Measurements from ENCODE around the gene CMIP. TPM values are rescaled to one million over a fixed set of nuclear protein-coding genes. Genes with fewer than 3 reads are reported as not detected.
A peak's percentile ranks its signal among the peaks of the same experiment; 100 is the strongest.
"Not testable (repeated sequence)": the region's sequence is repeated elsewhere in the genome, so short reads cannot be mapped to it uniquely, and the experiment has no call there.

The CMIP gene
- total RNA-seq, 2 donors from 2014 or later, result 35.5 to 51.5 TPM

DNA sequence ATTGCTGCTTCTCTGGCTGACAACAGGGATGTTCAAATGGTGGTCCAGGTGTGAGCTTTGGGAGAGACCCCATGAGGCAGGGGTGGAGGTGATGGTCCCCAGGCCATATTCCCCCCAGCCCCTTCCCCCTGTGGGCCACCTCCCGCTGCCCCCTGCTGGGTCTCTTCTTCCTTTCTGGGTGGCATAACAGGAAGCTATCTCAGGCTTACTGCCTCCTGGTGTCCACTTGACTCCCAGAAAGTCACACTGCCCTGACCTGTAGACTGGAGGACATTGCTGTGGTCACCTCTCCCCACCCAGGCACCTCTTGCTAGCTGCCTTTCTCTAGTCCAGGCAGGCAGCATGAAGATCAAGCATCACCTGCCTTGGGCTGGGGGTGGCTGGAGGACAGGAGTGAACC is 288.1 kb downstream of the CMIP start:
- Mint-ChIP-seq H3K36me3 (no peaks in the 10 kb centered on the region), H3K27ac (peak overlapping the region in 1 of 2 donors; percentile 14), H3K9me3 (no peaks in the 10 kb centered on the region)
- DNase-seq (ENCODE audit: low spot score in 2 of 2), result no peak
- ATAC-seq, result no peak

DNA sequence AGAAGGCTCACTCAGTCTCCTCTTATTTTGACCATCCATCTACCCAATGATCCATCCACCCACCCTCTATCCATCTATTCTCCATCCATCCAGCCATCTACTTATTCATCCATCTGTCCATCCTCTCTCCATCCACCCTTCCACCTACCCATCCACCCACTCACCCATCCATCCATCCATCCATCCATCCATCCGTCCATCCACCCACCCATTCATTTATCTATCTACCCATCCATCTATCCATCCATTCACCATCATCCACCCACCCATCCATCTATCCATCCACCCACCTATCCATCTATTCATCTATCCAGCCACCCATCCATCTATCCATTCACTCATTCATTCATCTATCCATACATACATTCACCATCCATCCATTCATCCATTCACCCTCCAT is 288.7 kb downstream of the CMIP start:
- ATAC-seq (no peak), DNase-seq (ENCODE audit: low spot score in 2 of 2) (no peak)
- peak overlapping the region in 1 of 2 donors; percentile 14 for H3K27ac Mint-ChIP-seq
- H3K36me3 Mint-ChIP-seq, result no peaks in the 10 kb centered on the region
- H3K9me3 Mint-ChIP-seq, result no peaks in the 10 kb centered on the region

DNA sequence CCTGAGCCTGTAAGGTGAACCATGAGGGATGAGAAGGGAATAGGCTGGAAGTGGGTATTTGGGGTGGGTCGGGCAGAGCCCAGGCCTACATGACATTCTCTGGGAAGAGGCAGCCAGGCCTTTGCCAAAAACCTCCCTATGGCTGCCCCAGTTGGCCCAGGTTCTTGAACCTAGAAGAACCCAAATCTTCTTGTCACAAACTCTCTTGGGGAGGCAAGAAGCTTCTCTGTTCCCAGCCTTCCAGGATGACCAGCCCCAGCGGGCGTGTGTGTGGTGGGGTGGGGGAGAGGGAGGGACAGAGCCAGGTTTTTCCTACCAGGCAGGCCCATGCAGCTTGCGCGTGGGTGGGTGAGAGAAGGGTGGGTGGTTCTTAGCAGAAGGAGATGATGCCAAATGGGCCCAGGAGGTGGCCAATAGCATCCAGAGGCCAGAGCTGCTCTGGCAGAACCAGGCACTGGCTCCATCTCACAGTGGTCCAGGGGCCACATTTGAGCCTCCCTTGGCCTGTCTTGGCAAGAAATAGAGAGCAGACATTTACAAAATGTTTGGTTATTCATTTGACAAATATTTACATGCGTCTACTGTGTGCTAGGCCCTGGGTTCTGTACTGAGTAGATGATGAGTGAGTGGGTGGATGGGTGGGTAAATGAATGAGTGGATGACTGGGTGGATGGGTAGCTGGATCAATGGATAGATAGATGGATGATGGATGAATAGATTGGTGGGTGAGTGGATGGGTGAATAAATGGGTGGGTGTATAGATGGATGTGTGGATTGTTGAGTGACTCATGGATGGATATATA is 290.2 kb downstream of the CMIP start:
- Mint-ChIP-seq H3K36me3 (no peaks in the 10 kb centered on the region), H3K27ac (no peak overlapping the region), H3K9me3 (no peaks in the 10 kb centered on the region)
- no peak for DNase-seq (ENCODE audit: low spot score in 2 of 2)
- no peak for ATAC-seq

DNA sequence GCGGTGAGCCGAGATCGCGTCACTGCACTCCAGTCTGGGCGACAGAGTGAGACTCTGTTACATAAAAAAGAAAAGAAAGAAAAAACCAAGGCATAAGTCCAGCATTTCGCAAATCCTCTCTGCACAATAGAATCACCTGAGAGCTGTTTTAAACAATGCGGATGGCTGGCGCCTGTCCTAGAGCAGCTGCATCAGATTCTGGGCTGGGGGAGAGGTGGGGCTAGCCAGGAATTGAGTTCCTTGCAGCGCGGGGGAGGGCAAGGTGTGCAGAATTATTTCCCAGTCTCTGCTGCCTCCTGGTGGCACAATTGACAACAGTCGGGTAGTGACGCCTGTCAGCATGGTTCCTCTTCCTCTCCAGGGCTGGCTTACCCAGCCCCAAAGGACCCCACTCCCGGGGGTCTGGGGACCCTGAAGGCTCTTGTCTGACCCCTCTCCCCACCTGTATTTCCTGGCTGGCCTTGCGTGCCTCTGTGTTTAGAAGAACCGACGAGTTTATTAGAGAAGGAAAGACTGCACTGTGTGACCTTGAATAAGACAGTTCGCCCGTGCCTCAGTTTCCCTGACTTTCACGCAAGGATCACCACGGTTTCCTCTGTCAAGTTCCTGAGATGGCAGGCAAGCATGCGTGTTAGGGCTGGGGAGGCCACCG is 293.4 kb downstream of the CMIP start:
- no peaks in the 10 kb centered on the region for H3K36me3 Mint-ChIP-seq
- H3K27ac Mint-ChIP-seq, result peak overlapping the region; percentile 50 to 74
- peak; percentile 97 to 99 for ATAC-seq
- no peaks in the 10 kb centered on the region for H3K9me3 Mint-ChIP-seq
- DNase-seq (ENCODE audit: low spot score in 2 of 2), result peak; percentile 79 to 87

DNA sequence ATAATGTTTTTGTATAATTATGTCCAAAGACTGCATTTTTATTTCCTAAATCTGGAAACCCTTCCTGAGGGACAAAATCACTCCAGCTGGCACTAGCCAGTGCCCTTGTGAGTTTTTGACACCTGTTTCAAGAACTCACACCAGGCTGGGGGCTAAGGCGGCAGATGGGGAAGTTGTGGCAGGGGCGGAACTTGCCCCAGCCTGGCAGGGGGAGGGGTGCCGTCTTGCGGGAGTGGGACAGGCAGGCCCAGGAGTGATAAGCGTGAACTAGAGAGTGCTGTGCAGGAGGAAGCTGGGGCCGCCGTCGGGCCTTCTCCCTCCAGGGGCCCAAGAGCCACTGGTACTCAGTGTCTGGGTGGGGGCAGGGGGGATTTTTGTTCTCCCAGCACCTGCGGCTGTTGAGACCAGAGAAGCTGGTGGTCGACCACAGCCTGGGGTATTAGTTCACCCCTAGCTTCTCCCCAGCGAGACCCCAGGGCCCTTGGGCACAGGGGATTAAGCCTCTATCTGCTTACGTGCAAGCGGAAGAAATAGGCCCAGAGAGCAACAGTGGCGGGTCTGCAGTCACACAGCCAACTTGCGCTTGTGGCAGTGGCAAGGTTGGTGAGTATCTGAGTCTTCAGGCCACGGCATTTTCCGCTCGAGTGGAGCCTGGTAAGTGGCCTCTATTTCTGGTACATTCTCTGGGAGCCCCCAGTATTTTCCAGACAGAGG is 294.3 kb downstream of the CMIP start:
- ATAC-seq, result no peak
- Mint-ChIP-seq H3K36me3 (no peaks in the 10 kb centered on the region), H3K9me3 (no peaks in the 10 kb centered on the region), H3K27ac (no peak overlapping the region)
- DNase-seq (ENCODE audit: low spot score in 2 of 2), result no peak

DNA sequence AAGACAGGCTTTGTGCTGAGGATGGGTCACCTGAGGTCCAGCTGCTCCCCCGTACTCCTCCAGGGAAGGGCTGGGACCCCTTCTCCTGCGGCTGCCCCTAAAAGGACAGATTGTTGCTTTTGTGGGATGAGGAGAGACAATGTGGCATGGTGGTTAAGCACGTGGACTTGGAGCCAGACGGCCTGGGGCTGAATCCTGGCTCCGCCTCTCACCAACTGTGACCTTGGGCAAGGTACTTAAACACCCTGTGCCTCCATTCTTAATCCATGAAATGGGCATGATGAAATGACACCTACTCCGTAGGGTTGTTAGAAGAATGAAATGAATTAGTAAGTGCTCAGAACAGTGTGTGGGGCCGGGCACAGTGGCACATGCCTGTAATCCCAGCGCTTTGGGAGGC is 294.9 kb downstream of the CMIP start:
- DNase-seq (ENCODE audit: low spot score in 2 of 2) (no peak), ATAC-seq (no peak)
- Mint-ChIP-seq H3K36me3 (no peaks in the 10 kb centered on the region), H3K9me3 (no peaks in the 10 kb centered on the region), H3K27ac (no peak overlapping the region)

DNA sequence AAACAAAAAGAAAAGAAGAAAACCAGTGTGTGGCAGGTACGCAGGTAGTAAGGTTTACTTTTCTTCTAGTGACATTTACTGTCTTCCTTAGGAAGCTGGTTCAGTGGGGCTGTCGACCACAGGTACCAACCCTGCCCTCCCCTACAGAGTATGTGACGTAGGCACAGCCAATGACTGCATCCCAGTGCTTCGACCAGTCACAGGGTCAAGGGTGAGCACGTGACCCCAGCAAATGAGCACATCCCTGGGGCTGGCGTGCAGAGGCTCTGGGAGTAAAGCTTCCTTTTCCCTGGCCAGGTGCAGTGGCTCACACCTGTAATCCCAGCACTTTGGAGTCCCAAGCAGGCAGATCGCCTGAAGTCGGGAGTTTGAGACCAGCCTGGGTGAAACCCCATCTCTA is 295.6 kb downstream of the CMIP start:
- Mint-ChIP-seq H3K27ac (no peak overlapping the region), H3K36me3 (no peaks in the 10 kb centered on the region), H3K9me3 (no peaks in the 10 kb centered on the region)
- ATAC-seq, result no peak
- DNase-seq (ENCODE audit: low spot score in 2 of 2), result no peak

DNA sequence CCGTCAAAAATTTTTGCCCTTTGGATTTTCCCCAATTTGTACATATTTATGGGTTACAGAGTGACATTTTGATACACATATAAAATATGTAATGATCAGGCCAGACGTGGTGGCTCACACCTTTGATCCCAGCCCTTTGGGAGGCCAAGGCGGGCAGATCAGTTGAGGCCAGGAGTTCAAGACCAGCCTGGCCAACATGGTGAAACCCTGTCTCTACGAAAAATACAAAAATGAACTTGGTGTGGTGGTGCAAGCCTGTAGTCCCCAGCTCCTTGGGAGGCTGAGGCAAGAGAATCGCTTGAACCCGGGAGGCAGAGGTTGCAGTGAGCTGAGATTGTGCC is 296.8 kb downstream of the CMIP start:
- ATAC-seq; H3K9me3 Mint-ChIP-seq; DNase-seq (ENCODE audit: low spot score in 2 of 2); H3K36me3 Mint-ChIP-seq; H3K27ac Mint-ChIP-seq: not testable (repeated sequence)

DNA sequence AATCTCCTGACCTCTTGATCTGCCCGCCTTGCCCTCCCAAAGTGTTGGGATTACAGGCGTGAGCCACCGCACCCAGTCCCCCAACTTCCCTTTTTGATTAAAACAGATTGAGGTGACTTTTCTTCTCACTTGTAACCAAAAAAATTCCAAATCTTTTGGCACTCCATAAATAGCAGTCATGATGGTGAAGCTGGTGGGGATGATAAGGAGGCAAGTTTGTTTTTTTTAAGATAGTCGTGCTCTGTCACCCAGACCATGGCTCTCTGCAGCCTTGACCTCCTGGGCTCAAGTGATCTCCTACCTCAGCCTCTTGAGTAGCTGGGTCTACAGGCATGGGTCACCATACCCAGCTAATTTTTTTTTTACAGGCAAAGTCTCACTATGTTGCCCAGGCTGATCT is 299.8 kb downstream of the CMIP start:
- Mint-ChIP-seq H3K9me3 (peaks cover 0 to 9% of the 10 kb centered on the region in 2 donors), H3K27ac (no peak overlapping the region), H3K36me3 (peaks cover 0 to 6% of the 10 kb centered on the region in 2 donors)
- DNase-seq (ENCODE audit: low spot score in 2 of 2) (no peak), ATAC-seq (no peak)

DNA sequence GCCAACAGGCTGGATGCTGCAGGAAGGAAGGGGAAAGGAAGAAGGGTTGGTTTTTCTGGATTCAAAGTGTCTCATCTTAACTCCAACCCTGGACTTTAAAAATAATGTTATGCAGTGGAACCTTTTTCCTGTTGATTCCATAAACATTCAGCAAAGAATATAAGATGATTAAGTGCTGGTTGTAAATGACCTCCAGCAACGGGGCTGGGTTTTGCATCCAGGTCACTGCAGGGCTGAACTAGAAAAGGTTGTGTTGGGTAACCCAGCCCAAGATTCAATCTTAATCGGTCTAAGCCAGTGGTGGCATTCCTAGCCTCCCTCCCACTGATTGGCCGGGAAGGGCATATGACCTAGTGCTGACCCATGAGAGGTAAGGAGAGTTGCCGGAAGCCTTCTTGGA is 300.3 kb downstream of the CMIP start:
- H3K9me3 Mint-ChIP-seq, result peaks cover 0 to 9% of the 10 kb centered on the region in 2 donors
- ATAC-seq (no peak), DNase-seq (ENCODE audit: low spot score in 2 of 2) (no peak)
- no peak overlapping the region for H3K27ac Mint-ChIP-seq
- H3K36me3 Mint-ChIP-seq, result peaks cover 0 to 6% of the 10 kb centered on the region in 2 donors

DNA sequence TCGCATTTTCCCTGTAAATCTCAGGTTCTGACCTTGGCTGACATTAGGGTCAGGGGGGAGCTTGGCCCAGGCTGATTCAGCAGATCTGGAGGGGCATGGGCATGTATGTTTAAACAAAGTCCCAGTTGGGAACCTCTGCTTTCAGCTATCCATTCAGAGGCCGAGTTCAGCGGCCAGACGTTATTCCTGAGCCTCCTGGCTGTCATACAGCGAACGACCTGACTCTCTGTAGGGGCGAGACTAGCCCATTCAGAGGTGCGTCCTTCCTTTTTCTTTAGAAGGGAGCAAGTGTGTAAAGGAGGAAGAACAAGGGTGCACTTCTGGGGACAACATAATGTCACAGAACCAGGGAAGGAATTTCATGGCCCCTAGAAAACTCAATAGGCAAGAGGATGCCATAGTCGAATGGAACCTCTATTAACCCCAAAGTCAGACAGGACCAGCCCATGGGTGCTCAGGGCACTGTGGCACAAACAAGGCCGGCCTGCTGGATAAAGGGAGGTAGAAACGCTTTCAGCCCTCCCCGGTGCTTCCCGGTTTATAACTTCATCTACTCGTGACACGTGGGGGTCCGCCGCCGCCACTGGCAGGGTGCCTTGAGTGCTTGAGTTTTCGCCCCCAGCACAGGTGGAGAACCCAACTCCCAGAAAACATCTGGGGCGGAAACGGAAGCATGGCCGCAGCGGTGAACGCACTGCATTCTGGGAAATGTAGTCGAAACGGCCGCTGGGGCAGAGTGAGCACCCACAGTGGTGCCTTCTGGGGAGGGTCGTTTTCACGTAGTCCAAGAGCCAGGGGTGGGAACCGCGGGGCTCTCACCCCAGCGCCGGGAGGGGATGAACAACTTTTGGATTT is 301.3 kb downstream of the CMIP start:
- ATAC-seq (peak; percentile 89 to 90), DNase-seq (ENCODE audit: low spot score in 2 of 2) (peak; percentile 71 to 75)
- Mint-ChIP-seq H3K36me3 (peaks cover 0 to 6% of the 10 kb centered on the region in 2 donors), H3K27ac (peak overlapping the region; percentile 88 to 94), H3K9me3 (peaks cover 0 to 9% of the 10 kb centered on the region in 2 donors)

DNA sequence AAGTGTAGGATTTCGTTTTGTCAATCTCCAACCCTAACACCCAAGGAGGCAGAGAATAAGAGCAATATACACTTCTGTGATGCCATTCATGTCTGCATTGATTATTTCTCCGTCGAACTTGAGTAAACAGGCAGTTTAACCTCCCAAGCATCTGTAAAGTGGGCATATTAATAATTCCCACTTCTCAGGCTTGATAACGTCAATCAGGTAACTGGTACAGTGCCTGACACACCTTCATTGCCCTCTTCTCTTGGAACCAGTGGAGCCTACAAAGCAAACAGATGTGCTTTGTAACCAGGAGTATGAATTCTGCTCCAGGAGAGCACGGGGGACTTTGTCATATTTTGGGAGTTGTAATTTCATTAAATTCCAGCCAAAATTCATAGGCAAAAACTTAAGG is 302.0 kb downstream of the CMIP start:
- Mint-ChIP-seq H3K36me3 (peaks cover 0 to 6% of the 10 kb centered on the region in 2 donors), H3K9me3 (peaks cover 0 to 9% of the 10 kb centered on the region in 2 donors), H3K27ac (peak overlapping the region; percentile 81 to 88)
- no peak for ATAC-seq
- no peak for DNase-seq (ENCODE audit: low spot score in 2 of 2)

DNA sequence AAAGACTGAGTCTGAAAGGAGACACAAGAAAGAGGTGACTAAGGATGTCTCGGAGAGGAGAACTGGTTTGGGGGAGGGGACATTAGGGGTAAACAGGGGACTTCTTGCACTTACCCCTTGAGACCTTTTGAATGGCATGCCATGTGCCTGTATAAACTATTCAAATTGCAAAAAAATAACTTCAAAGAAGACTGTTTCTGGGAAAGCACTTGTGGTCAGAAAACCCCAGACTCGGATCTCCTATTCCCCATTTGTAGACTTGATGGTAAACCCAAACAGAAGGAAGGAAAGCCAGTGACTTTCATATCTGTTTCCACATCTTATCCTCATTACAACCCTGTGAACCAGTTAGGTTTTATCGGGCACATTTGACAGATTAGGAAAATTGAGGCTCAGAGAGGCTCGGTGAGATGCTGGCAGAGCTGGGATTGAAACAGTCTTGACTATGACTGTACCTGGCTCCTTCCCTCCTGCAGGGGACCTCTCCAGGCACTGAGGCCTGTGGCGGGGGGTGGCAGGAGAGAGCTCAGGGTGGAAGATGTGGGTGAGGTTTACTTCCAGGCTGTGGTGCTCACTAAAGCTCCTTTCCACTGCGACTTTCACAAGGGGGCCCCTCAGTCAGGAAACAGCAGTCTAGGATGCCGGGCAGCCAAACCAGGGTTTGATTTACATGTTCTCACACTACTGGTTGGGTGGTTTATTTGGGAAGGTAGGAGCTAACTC is 304.0 kb downstream of the CMIP start:
- H3K36me3 Mint-ChIP-seq, result peaks cover 0 to 6% of the 10 kb centered on the region in 2 donors
- DNase-seq (ENCODE audit: low spot score in 2 of 2), result no peak
- H3K9me3 Mint-ChIP-seq, result peaks cover 0 to 9% of the 10 kb centered on the region in 2 donors
- peak in 1 of 2 donors; percentile 58 for ATAC-seq
- no peak overlapping the region for H3K27ac Mint-ChIP-seq

DNA sequence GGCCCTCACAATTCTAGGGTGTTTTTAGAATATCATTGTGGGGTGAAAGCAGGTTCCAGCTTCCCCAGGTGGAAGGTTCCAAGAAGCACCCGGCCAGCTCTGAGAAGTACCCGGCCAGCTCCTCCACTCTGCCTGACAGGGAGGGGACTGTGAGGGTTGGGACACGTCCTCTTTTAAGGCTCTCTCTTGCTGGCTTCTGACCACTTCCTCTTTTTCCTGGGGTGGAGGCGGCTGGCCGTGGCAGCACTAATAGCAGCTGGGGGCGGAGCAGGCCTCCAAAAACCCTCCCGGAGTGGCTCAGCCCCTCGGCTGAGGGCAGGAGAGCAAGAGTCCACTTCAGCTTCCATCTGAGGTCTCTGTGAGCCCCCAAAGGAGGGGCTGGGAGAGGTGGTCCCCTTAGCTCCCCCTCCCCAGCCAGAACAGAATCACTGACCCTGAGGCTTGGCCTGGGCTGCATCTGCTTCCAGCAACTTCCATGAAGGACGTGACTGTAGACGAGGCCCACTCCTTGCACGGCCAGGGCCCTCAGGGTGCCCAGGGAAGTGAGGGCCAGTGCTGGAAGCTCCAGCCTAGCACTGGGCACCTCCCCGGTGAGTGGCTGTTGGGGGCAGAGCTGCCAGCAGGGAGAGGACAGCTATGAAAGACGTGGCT is 307.7 kb downstream of the CMIP start:
- Mint-ChIP-seq H3K27ac (no peak overlapping the region), H3K9me3 (no peaks in the 10 kb centered on the region), H3K36me3 (no peaks in the 10 kb centered on the region)
- DNase-seq (ENCODE audit: low spot score in 2 of 2) (no peak), ATAC-seq (peak in 1 of 2 donors; percentile 11)

DNA sequence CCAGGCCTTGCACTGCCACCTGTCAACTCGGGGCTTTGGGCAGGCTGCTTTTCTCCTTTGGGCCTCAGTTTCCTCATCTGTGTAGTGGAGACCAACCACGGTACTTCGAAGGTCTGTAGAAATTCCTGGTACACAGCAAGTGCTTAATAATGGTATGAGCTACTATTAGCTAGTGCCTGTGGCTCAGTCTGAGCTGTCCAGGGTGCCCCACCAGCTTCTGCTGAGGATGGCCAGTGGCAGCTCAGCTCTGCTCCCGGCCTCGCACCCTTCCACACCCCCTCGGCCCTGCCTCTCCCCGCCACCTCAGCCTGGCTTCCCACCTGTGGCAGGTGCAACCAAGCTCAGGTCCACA is 308.2 kb downstream of the CMIP start:
- Mint-ChIP-seq H3K27ac (no peak overlapping the region), H3K9me3 (no peaks in the 10 kb centered on the region)
- DNase-seq (ENCODE audit: low spot score in 2 of 2), result no peak

DNA sequence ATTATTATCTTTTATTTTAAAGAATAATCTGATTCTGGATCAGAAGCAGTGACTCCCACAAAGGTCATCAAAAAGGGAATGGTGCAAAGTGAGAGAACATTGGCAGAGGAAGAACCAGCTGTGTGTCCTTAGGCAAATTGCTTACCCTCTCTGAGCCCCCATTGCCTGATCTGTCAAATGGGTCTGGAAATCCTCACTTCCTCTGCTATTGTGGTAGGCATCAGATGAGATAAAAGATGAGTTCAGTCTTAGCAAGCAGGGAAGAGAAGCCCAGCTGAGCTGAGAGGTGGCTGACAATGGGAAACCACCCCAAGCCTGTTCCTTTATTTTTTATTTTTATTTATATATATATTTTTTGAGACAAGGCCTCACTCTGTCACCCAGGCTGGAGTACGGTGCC is 310.2 kb downstream of the CMIP start:
- Mint-ChIP-seq H3K27ac (no peak overlapping the region), H3K36me3 (no peaks in the 10 kb centered on the region), H3K9me3 (no peaks in the 10 kb centered on the region)
- no peak for ATAC-seq
- DNase-seq (ENCODE audit: low spot score in 2 of 2), result no peak

More for the DNA sequence above, 308.2 kb downstream of the CMIP start:
- H3K36me3 Mint-ChIP-seq, result no peaks in the 10 kb centered on the region
- ATAC-seq, result no peak
